Urinary bladder (tissue), 4 donors: ENCODE measurements around the gene KLHL35. TPM values are rescaled to one million over a fixed set of nuclear protein-coding genes. Genes with fewer than 3 reads are reported as not detected.

Experiments
- DNase-seq: peaks from one replicate; pipeline ENCODE4 v3.0.0-alpha.2; 2015; ENCODE audit errors: extremely low spot score
- H3K27ac ChIP-seq: one replicate; pipeline ENCODE4 v1.5.1; 2013; ENCODE audit warnings: low read depth, mild to moderate bottlenecking, moderate library complexity
- H3K36me3 ChIP-seq: one replicate; pipeline ENCODE4 v1.6.1; 2013; ENCODE audit warnings: mild to moderate bottlenecking, moderate library complexity; ENCODE audit not compliant: insufficient read depth
- H3K4me1 ChIP-seq: one replicate; pipeline ENCODE4 v1.6.1; 2013; ENCODE audit warnings: mild to moderate bottlenecking, moderate library complexity; ENCODE audit not compliant: insufficient read depth
- H3K4me3 ChIP-seq: one replicate; pipeline ENCODE4 v1.5.1; 2013; ENCODE audit warnings: low read depth, low read length
- WGBS: extraction: QIAGEN DNeasy Blood & Tissue Kit; methylation state at CpG from one replicate; pipeline ENCODE4 v1.1.7; 2013; 5-methylcytosine and 5-hydroxymethylcytosine counted together
- polyA plus RNA-seq: library from polyadenylated mRNA; stranded (reverse); fragments of 200-250 nt; gene quantifications from one replicate; pipeline ENCODE4 v1.2.3, GENCODE V29; 2013
- total RNA-seq: library from RNA; depleted of rRNA; stranded (reverse); fragments of >200 nt; gene quantifications from one replicate; pipeline ENCODE4 v1.2.3, GENCODE V29; 2014
- donor health status: healthy with polysubstance abuse.
- donor health status: healthy.

Gene KLHL35
- total and polyA plus RNA-seq, 2 donors, result 0.39 to 1.7 TPM

GRCh38 chr11:75429902-75430713, 2.9 kb downstream of the KLHL35 start:
- WGBS, result under 1% methylated on average over 134 of the region's 134 CpGs
- H3K4me3 ChIP-seq, result peak overlapping the region; percentile 32
- no peak for DNase-seq
- H3K27ac ChIP-seq, result no peak overlapping the region
- H3K36me3 ChIP-seq, result no peaks in the 10 kb centered on the region
- no peaks in the 10 kb centered on the region for H3K4me1 ChIP-seq

DNA sequence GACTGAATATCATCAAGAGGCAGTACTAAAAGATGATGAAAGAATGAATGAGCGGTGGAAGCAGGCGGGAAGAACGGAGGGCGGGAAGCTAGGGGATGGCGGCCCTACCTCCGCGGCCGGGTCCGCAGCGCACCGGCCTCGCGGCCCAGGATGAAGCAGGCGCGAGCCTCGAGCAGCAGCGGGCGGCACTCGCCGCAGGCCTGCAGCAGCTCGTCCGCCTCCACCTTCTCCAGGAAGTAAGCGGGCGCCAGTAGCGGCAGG, 3.4 kb downstream of the KLHL35 start:
- Histone ChIP-seq H3K36me3 (no peaks in the 10 kb centered on the region), H3K27ac (no peak overlapping the region), H3K4me1 (no peaks in the 10 kb centered on the region), H3K4me3 (peak overlapping the region; percentile 32)
- 16% methylated on average over 25 of the region's 25 CpGs for WGBS
- no peak for DNase-seq

DNA sequence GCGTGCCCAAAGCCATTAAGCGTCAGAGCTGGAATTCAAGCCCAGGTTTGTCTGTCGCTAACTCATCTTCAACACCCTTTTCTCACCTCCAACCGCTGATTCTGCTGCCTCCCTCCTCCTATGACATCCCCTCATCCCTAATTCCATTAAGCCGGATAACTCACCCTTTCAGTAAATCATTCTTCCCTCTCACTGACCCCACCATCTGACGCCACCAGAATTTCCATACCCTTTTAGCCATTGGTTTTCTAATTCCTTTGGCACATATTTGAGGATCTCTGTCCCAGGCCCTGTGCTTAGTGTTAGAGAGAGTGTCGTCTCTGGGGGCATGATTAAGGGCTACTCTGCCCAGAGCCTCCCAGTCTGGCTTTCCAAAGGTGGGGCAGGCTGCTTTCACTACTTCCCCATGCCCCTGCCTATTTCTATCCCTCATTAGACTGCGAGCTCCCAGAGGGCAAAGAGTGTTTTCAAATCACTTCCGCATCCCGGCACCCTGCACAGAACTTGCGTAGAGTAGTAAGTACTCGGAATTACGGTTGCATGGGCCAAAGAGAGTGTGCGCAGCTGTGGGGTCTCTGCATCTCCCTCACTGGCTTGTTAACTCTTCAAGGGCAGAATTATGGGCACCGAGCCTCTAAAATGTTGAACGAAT, 3.9 kb downstream of the KLHL35 start:
- no peak for DNase-seq
- Histone ChIP-seq H3K4me3 (no peak overlapping the region), H3K36me3 (no peaks in the 10 kb centered on the region), H3K27ac (no peak overlapping the region), H3K4me1 (no peaks in the 10 kb centered on the region)
- WGBS, result 70% methylated on average over 16 of the region's 16 CpGs

GRCh38 chr11:75428281-75428724, 4.7 kb downstream of the KLHL35 start:
- H3K4me1 ChIP-seq, result no peaks in the 10 kb centered on the region
- no peak overlapping the region for H3K27ac ChIP-seq
- no peaks in the 10 kb centered on the region for H3K36me3 ChIP-seq
- WGBS, result 13% methylated on average over 32 of the region's 32 CpGs
- DNase-seq, result peak; percentile 83
- peak overlapping the region; percentile 25 for H3K4me3 ChIP-seq

DNA sequence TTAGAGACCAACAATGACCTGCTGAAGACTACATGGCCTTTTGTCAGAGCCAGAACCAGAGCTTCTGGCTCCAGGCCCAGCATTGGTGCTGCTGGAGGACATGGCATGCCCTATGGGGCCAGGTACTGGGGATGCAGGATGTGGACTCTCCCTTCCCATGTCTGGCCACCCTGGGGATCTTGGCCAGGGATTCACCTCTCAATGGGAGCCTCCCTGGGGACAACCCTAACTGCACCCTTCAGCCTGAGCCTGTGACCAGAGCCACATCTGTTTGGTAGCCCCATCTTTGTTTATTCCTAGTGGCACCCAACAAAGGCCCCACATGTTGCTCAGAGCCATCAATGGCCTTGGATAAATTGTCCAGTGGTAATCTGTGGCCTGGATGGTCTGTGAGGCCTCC, 5.8 kb downstream of the KLHL35 start:
- Histone ChIP-seq H3K36me3 (no peaks in the 10 kb centered on the region), H3K27ac (no peak overlapping the region), H3K4me1 (no peaks in the 10 kb centered on the region), H3K4me3 (no peak overlapping the region)
- DNase-seq, result no peak

DNA sequence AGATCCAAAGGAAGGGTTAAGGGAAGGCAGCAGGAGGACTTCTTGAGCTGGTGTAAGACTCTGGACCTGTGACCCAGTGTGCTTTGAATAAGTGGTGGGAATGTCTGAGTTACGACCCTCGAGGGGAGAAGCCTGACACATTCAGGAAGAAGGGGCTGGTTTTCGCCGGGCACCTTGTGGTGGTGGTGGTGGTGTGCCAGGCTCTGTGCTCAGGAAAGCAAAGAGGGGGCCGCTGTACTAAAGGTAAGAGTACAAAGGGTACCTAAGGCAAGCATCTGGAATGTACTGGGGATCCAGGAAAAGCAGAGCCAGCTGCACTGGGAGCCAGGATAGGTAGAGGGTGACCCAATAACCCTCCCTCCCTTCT, 6.3 kb downstream of the KLHL35 start:
- no peak overlapping the region for H3K4me3 ChIP-seq
- no peaks in the 10 kb centered on the region for H3K36me3 ChIP-seq
- H3K4me1 ChIP-seq, result no peaks in the 10 kb centered on the region
- 86% methylated on average over 5 of the region's 5 CpGs for WGBS
- no peak for DNase-seq
- no peak overlapping the region for H3K27ac ChIP-seq

- WGBS, result 73% methylated on average over 29 of the region's 29 CpGs
- DNase-seq, result no peak
- no peaks in the 10 kb centered on the region for H3K4me1 ChIP-seq
- H3K36me3 ChIP-seq, result no peaks in the 10 kb centered on the region
- no peak overlapping the region for H3K27ac ChIP-seq
- H3K4me3 ChIP-seq, result no peak overlapping the region
Observed at GRCh38 chr11:75425422-75425821, 7.6 kb downstream of the KLHL35 start.

GRCh38 chr11:75424396-75424795, 8.6 kb downstream of the KLHL35 start:
- DNase-seq, result no peak
- Histone ChIP-seq H3K4me1 (no peaks in the 10 kb centered on the region), H3K36me3 (no peaks in the 10 kb centered on the region), H3K27ac (no peak overlapping the region), H3K4me3 (no peak overlapping the region)
- WGBS, result 94% methylated on average over 1 of the region's 1 CpG

DNA sequence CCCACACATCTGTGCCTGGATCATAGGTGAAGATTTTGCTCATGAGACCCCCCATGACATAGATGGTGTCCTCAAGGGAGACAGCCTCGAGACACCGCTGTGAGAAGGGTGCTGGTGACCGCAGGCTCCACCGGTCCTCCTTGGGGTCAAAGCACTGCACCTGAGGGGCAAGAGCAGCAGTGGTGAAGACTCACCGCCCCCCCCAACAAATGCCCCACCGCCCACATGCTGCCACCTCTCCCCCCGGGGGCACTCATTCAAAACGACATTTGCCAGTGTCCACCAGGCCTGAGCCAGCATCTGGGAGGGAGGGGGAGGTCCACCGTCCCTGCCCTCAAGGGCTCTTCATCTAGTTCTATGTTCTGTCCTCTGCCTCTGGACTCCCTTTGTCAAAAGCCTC, 9.3 kb downstream of the KLHL35 start:
- H3K4me3 ChIP-seq, result no peak overlapping the region
- H3K27ac ChIP-seq, result no peak overlapping the region
- no peaks in the 10 kb centered on the region for H3K36me3 ChIP-seq
- WGBS, result 85% methylated on average over 9 of the region's 9 CpGs
- DNase-seq, result no peak
- H3K4me1 ChIP-seq, result no peaks in the 10 kb centered on the region

GRCh38 chr11:75422248-75423231, 10.5 kb downstream of the KLHL35 start:
- no peak overlapping the region for H3K4me3 ChIP-seq
- H3K36me3 ChIP-seq, result no peaks in the 10 kb centered on the region
- WGBS, result 82% methylated on average over 15 of the region's 15 CpGs
- no peak overlapping the region for H3K27ac ChIP-seq
- peak; percentile 51 for DNase-seq
- H3K4me1 ChIP-seq, result no peaks in the 10 kb centered on the region

DNA sequence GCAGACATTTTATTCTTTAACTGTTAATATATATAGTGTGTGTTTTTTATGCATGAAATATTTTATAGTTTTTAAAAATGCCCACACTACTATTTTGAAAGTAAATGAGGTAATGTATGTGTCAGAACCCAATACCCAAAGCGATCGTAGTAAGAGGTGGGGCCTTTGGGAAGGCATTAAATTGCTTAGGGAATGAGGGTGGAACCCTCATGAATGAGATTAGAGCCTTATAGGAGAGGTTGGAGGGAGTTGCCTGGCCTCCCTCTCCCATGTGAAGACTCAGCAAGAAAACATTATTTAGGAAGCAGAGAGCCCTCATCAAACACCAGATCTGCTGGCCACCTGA, 11.1 kb downstream of the KLHL35 start:
- DNase-seq, result no peak
- Histone ChIP-seq H3K27ac (no peak overlapping the region), H3K4me3 (no peak overlapping the region), H3K4me1 (no peaks in the 10 kb centered on the region), H3K36me3 (no peaks in the 10 kb centered on the region)
- 77% methylated on average over 2 of the region's 2 CpGs for WGBS

DNA sequence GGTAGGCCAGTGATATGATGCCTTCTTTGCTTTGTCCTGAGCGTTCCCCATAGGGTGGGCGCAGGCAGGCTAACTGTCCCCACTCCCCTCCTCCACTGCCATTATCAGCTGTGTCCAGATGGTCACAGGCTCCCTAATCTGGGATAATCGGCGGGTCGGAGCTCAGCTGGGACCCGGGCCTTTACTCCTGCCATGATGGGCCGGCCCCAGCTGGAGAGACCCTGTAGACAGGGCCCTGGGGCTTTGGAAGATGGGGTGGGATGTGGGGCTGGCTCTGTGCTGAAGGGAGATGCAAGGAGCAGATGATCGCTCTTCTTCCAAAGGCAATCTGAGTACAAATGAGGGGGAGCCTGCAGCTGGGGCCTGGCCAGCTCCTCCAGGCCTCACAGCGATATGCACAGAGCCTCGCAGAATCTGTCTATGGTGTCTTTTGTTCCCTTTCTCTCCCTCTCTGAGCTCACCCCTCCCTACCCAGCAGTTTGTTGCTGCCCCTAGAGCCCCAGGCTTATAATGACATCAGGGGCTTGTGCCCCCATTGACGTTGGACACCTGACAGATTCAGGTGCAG, 11.9 kb downstream of the KLHL35 start:
- H3K27ac ChIP-seq, result no peak overlapping the region
- no peaks in the 10 kb centered on the region for H3K36me3 ChIP-seq
- 73% methylated on average over 11 of the region's 11 CpGs for WGBS
- H3K4me1 ChIP-seq, result no peaks in the 10 kb centered on the region
- no peak overlapping the region for H3K4me3 ChIP-seq
- no peak for DNase-seq

DNA sequence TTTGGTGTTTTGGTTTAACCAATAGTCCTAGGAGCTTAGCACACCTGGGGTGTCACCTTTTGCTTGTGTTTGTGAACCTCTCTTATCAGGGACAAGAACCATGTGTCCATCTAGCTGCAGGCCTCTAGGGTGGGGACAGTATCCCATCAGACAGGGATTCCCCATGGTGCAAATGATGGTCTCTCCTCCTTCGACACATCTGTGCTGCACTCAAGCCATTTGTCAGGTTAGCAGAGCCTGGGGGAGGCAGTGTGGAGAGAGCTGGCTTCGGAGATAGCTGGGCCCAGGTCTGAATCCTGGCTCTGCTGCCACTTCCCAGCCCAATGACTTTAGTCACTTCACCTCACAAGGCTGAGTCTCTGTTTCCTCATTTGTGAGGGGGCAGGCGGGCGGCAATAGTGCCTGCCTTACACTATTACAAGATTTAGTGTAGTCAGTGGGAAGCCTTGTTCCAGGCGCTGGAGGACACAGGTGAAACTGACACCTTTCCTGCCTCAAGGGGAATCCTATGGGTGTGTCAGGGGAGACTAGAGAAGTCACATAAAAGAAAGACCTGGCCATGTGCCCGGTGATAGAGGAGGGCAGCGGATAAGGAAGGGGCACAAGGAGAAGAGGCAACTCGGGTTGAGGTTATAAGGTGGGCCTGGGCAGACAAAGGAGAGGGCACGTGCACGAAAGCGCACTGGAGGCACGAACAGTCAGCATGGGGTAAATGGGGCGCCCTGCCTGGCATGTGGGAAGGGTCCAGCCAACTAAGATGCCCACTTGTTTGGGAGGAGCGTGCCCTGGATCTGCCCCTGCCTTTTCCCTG, 12.6 kb downstream of the KLHL35 start:
- H3K4me3 ChIP-seq, result no peak overlapping the region
- 89% methylated on average over 14 of the region's 14 CpGs for WGBS
- no peak overlapping the region for H3K27ac ChIP-seq
- DNase-seq, result no peak
- no peaks in the 10 kb centered on the region for H3K4me1 ChIP-seq
- no peaks in the 10 kb centered on the region for H3K36me3 ChIP-seq
